H9 (cell line): Measurements from ENCODE around the gene RPUSD3. TPM values are rescaled to one million over a fixed set of nuclear protein-coding genes. Genes with fewer than 3 reads are reported as not detected.
"Not testable (repeated sequence)": the region's sequence is repeated elsewhere in the genome, so short reads cannot be mapped to it uniquely, and the experiment has no call there.

Experiments
- DNase-seq: peaks from one replicate; pipeline ENCODE4 v3.0.0-alpha.2; 2017
- H2AFZ ChIP-seq: one replicate; pipeline ENCODE4 v1.6.1; 2013; ENCODE audit warnings: mild to moderate bottlenecking, low read length, control low read depth, moderate library complexity
- H2AK5ac ChIP-seq: 2 replicates; pipeline ENCODE4 v1.6.1; 2013; ENCODE audit warnings: low read length, control low read depth, mixed read lengths; ENCODE audit not compliant: insufficient read length
- H2BK120ac ChIP-seq: one replicate; pipeline ENCODE4 v1.6.1; 2013; ENCODE audit warnings: low read depth, mild to moderate bottlenecking, low read length, control low read depth, inconsistent platforms; ENCODE audit not compliant: poor library complexity, severe bottlenecking
- H2BK12ac ChIP-seq: 2 replicates; pipeline ENCODE4 v1.6.1; 2013; ENCODE audit warnings: low read length, control low read depth, mixed read lengths, low read depth; ENCODE audit not compliant: insufficient read length
- H2BK15ac ChIP-seq: 2 replicates; pipeline ENCODE4 v1.6.1; 2013; ENCODE audit warnings: low read depth, low read length, control low read depth
- H2BK20ac ChIP-seq: one replicate; pipeline ENCODE4 v1.6.1; 2013; ENCODE audit warnings: low read depth, mild to moderate bottlenecking, low read length, control low read depth, inconsistent platforms; ENCODE audit not compliant: poor library complexity, severe bottlenecking
- H2BK5ac ChIP-seq: 2 replicates; pipeline ENCODE4 v1.6.1; 2013; ENCODE audit warnings: low read length, control low read depth, mixed read lengths; ENCODE audit not compliant: insufficient read length
- H3K14ac ChIP-seq: 2 replicates; pipeline ENCODE4 v1.6.1; 2013; ENCODE audit warnings: low read length, control low read depth; ENCODE audit not compliant: insufficient read depth
- H3K18ac ChIP-seq: 2 replicates; pipeline ENCODE4 v1.6.1; 2013; ENCODE audit warnings: low read depth, mild to moderate bottlenecking, mixed read lengths, low read length, control low read depth; ENCODE audit not compliant: insufficient read length
- H3K23ac ChIP-seq: 2 replicates; pipeline ENCODE4 v1.6.1; 2013; ENCODE audit warnings: low read length, control low read depth, mixed read lengths, low read depth; ENCODE audit not compliant: insufficient read length
- H3K23me2 ChIP-seq: 2 replicates; pipeline ENCODE4 v1.6.1; 2013; ENCODE audit warnings: low read depth, mild to moderate bottlenecking, mixed read lengths, low read length, control low read depth; ENCODE audit not compliant: insufficient read length, poor library complexity, severe bottlenecking
- H3K27ac ChIP-seq: 2 replicates; pipeline ENCODE4 v1.5.1; 2013; ENCODE audit warnings: low read length, control low read depth, mixed read lengths, low read depth; ENCODE audit not compliant: insufficient read length
- H3K27me3 ChIP-seq: 2 replicates; pipeline ENCODE4 v1.6.1; 2013; ENCODE audit warnings: low read length, control low read depth, inconsistent platforms; ENCODE audit not compliant: insufficient read depth
- H3K4ac ChIP-seq: 2 replicates; pipeline ENCODE4 v1.6.1; 2013; ENCODE audit warnings: low read depth, mild to moderate bottlenecking, control low read depth, inconsistent platforms, low read length, moderate library complexity
- H3K4me1 ChIP-seq: 2 replicates; pipeline ENCODE4 v1.6.1; 2013; ENCODE audit warnings: low read length, control low read depth, inconsistent platforms; ENCODE audit not compliant: insufficient read depth
- H3K4me2 ChIP-seq: 2 replicates; pipeline ENCODE4 v1.6.1; 2013; ENCODE audit warnings: low read length, control low read depth, mixed read lengths; ENCODE audit not compliant: insufficient read length, insufficient read depth
- H3K56ac ChIP-seq: 2 replicates; pipeline ENCODE4 v1.6.1; 2013; ENCODE audit warnings: low read depth, mild to moderate bottlenecking, mixed read lengths, low read length, control low read depth; ENCODE audit not compliant: insufficient read length
- H3K79me1 ChIP-seq: 2 replicates; pipeline ENCODE4 v1.6.1; 2013; ENCODE audit warnings: low read depth, mild to moderate bottlenecking, moderate library complexity, low read length, control low read depth, inconsistent platforms; ENCODE audit not compliant: insufficient read depth, poor library complexity, severe bottlenecking
- H3K79me2 ChIP-seq: 2 replicates; pipeline ENCODE4 v1.6.1; 2013; ENCODE audit warnings: low read length, control low read depth, inconsistent platforms; ENCODE audit not compliant: insufficient read depth
- H3K9ac ChIP-seq: 2 replicates; pipeline ENCODE4 v1.6.1; 2013; ENCODE audit warnings: low read length, control low read depth, mixed read lengths; ENCODE audit not compliant: insufficient read length; ENCODE audit errors: extremely low read depth
- H3K9me3 ChIP-seq: one replicate; pipeline ENCODE4 v1.6.1; 2013; ENCODE audit warnings: low read depth, low read length, inconsistent platforms; ENCODE audit not compliant: control insufficient read depth
- H3T11ph ChIP-seq: one replicate; pipeline ENCODE4 v1.6.1; 2013; ENCODE audit warnings: mild to moderate bottlenecking, low read length, control low read depth, inconsistent platforms
- H4K20me1 ChIP-seq: one replicate; pipeline ENCODE4 v1.6.1; 2013; ENCODE audit not compliant: control insufficient read depth, insufficient read length, insufficient read depth
- H4K5ac ChIP-seq: 2 replicates; pipeline ENCODE4 v1.6.1; 2013; ENCODE audit warnings: low read depth, mild to moderate bottlenecking, mixed read lengths, low read length, control low read depth; ENCODE audit not compliant: insufficient read length
- H4K8ac ChIP-seq: replicated peaks from 2 replicates; pipeline ENCODE4 v1.6.1; 2013; ENCODE audit warnings: low read length, control low read depth, mixed read lengths, low read depth; ENCODE audit not compliant: insufficient read length
- H4K91ac ChIP-seq: 2 replicates; pipeline ENCODE4 v1.6.1; 2013; ENCODE audit warnings: low read depth, mild to moderate bottlenecking, moderate library complexity, mixed read lengths, low read length, control low read depth; ENCODE audit not compliant: insufficient read length
- H3K27ac Mint-ChIP-seq, 3 experiments: 2 replicates in 2 of 3; 3 replicates in 1 of 3; pipeline ENCODE4 v1.8.0; 2020 to 2021; ENCODE audit warnings: mixed read lengths in 3 of 3, mild to moderate bottlenecking in 1 of 3, moderate library complexity in 1 of 3
- H3K27me3 Mint-ChIP-seq: 2 replicates; pipeline ENCODE4 v1.8.0; 2021; ENCODE audit warnings: low read depth, mild to moderate bottlenecking, moderate library complexity, mixed read lengths
- H3K36me3 Mint-ChIP-seq, 3 experiments: 2 replicates in 2 of 3; 3 replicates in 1 of 3; pipeline ENCODE4 v1.8.0; 2020 to 2021; ENCODE audit warnings: low read depth in 3 of 3, mixed read lengths in 3 of 3; ENCODE audit not compliant: insufficient read depth in 1 of 3
- H3K4me1 Mint-ChIP-seq, 2 experiments: 2 replicates each; pipeline ENCODE4 v1.8.0; 2020; ENCODE audit warnings: mixed read lengths in 2 of 2
- H3K4me3 Mint-ChIP-seq, 2 experiments: 2 replicates in 1 of 2; 3 replicates in 1 of 2; pipeline ENCODE4 v1.8.0; 2020 to 2021; ENCODE audit warnings: mild to moderate bottlenecking in 2 of 2, mixed read lengths in 2 of 2, moderate library complexity in 1 of 2
- H3K9me3 Mint-ChIP-seq, 2 experiments: 2 replicates in 1 of 2; 3 replicates in 1 of 2; pipeline ENCODE4 v1.8.0; 2020; ENCODE audit warnings: mild to moderate bottlenecking in 2 of 2, mixed read lengths in 2 of 2, moderate library complexity in 1 of 2
- WGBS: extraction: QIAGEN DNeasy Blood & Tissue Kit; methylation state at CpG from one replicate; pipeline ENCODE4 v1.1.7; 2013; ENCODE audit warnings: missing lambda C conversion rate, low lambda C conversion rate, mixed read lengths; ENCODE audit not compliant: insufficient read length; ENCODE audit errors: extremely low coverage; 5-methylcytosine and 5-hydroxymethylcytosine counted together
- total RNA-seq: library from RNA; stranded (reverse); gene quantifications from 2 replicates; pipeline ENCODE4 v1.2.1, GENCODE V29; 2021

The RPUSD3 gene
- total RNA-seq, 1 experiment from 2014 or later: 59.5 TPM

- not testable (repeated sequence) for H4K8ac ChIP-seq, H2BK15ac ChIP-seq, H3K27ac Mint-ChIP-seq, H3K18ac ChIP-seq, H3K79me2 ChIP-seq, H3K14ac ChIP-seq, H2AK5ac ChIP-seq, H3K23ac ChIP-seq, H3K27me3 ChIP-seq, H3K79me1 ChIP-seq, H2AFZ ChIP-seq, H4K5ac ChIP-seq, H4K20me1 ChIP-seq, H3K56ac ChIP-seq, H3K4me2 ChIP-seq, H3K9me3 ChIP-seq, H3K9ac ChIP-seq, H2BK5ac ChIP-seq, H3K36me3 Mint-ChIP-seq, H3K27ac ChIP-seq, H3K4ac ChIP-seq, H2BK20ac ChIP-seq, H3T11ph ChIP-seq, H4K91ac ChIP-seq, H3K4me3 Mint-ChIP-seq, H2BK12ac ChIP-seq, DNase-seq, H2BK120ac ChIP-seq, H3K4me1 ChIP-seq, H3K9me3 Mint-ChIP-seq, H3K23me2 ChIP-seq
- Mint-ChIP-seq H3K4me1 (peaks cover 14 to 18% of the 10 kb centered on the region in 2 experiments), H3K27me3 (peaks cover 17% of the 10 kb centered on the region)
- WGBS: no CpG with 5 or more reads among the region's 6 CpGs
Observed at GRCh38 chr3:9851383-9851782, 7.6 kb upstream of the RPUSD3 start.
